Tibial nerve (tissue), 4 donors: ENCODE data around the gene TAS2R16. TPM values are rescaled to one million over a fixed set of nuclear protein-coding genes. Genes with fewer than 3 reads are reported as not detected.
"Not testable (repeated sequence)": the region's sequence is repeated elsewhere in the genome, so short reads cannot be mapped to it uniquely, and the experiment has no call there.

Experiments
- DNase-seq, 2 donors: peaks; one replicate each; pipeline ENCODE4 v3.0.0-alpha.2; 2019; ENCODE audit warnings: low spot score in 2 of 2
- H3K27ac ChIP-seq, 4 donors: fragments of 200-600 bp; sonication (generic) in 3 of 4; one replicate each; pipeline ENCODE4 v1.5.1; 2017 to 2019; ENCODE audit warnings: mild to moderate bottlenecking in 1 of 4
- H3K27me3 ChIP-seq, 2 donors: fragments of 200-600 bp; sonication (generic) in 1 of 2; one replicate each; pipeline versions ENCODE4 v1.5.1 to v1.6.0; 2017 to 2019
- H3K36me3 ChIP-seq, 3 donors: fragments of 200-600 bp; sonication (generic); one replicate each; pipeline ENCODE4 v1.5.1; 2018 to 2019
- H3K4me1 ChIP-seq, 4 donors: fragments of 200-600 bp; sonication (generic) in 3 of 4; one replicate each; pipeline ENCODE4 v1.5.1; 2017 to 2019
- H3K4me3 ChIP-seq, 4 donors: fragments of 200-600 bp; sonication (generic) in 3 of 4; one replicate each; pipeline ENCODE4 v1.5.1; 2017 to 2019; ENCODE audit warnings: mild to moderate bottlenecking in 1 of 4, moderate library complexity in 1 of 4
- H3K9me3 ChIP-seq, 4 donors: fragments of 200-600 bp; sonication (generic) in 3 of 4; one replicate each; pipeline ENCODE4 v1.5.1; 2017 to 2019
- CTCF ChIP-seq, 5 experiments: fragments of 200-600 bp in 3 of 5; fragments of 450-650 bp in 2 of 5; sonication (generic) in 3 of 5; IDR thresholded peaks; one replicate each; pipeline ENCODE4 v1.5.1; 2016 to 2019; ENCODE audit warnings: antibody characterized with exemption in 5 of 5, mild to moderate bottlenecking in 3 of 5, moderate library complexity in 2 of 5
- EP300 ChIP-seq, 2 donors: sonication (generic); formaldehyde crosslinking; IDR thresholded peaks; one replicate each; pipeline ENCODE4 v1.6.1; 2017; ENCODE audit warnings: antibody characterized with exemption in 2 of 2, mild to moderate bottlenecking in 1 of 2
- POLR2A ChIP-seq, 2 donors: fragments of 450-650 bp; IDR thresholded peaks; one replicate each; pipeline ENCODE4 v1.6.1; 2017; ENCODE audit warnings: antibody characterized with exemption in 2 of 2, mild to moderate bottlenecking in 2 of 2, moderate library complexity in 2 of 2
- WGBS, 2 donors: methylation state at CpG; one replicate each; pipeline ENCODE4 v1.1.5; 2018; 5-methylcytosine and 5-hydroxymethylcytosine counted together
- total RNA-seq, 4 donors: library from RNA; depleted of rRNA; stranded (reverse); fragments of >200 nt; gene quantifications; one replicate each; pipeline ENCODE4 v1.1.0, GENCODE V29; 2016

TAS2R16 gene
- total RNA-seq, 4 donors from 2014 or later, result not detected

- Histone ChIP-seq H3K4me3 (no peak overlapping the region), H3K27me3 (no peaks in the 10 kb centered on the region), H3K4me1 (no peaks in the 10 kb centered on the region), H3K36me3 (no peaks in the 10 kb centered on the region), H3K27ac (no peak overlapping the region), H3K9me3 (no peaks in the 10 kb centered on the region)
- TF ChIP-seq CTCF (IDR thresholded peaks at IDR 0.05), result no peak
- no peak for TF ChIP-seq EP300 (IDR thresholded peaks at IDR 0.05)
- no peak for TF ChIP-seq POLR2A (IDR thresholded peaks at IDR 0.05)
- WGBS, 2 donors, result 46 to 61% methylated on average over 2 of the region's 2 CpGs
- DNase-seq, result no peak
Observed at GRCh38 chr7:122965306-122965705, 30.2 kb downstream of the TAS2R16 start.

- not testable (repeated sequence) for H3K4me1 ChIP-seq, DNase-seq, H3K27ac ChIP-seq, H3K9me3 ChIP-seq, H3K36me3 ChIP-seq, H3K27me3 ChIP-seq, H3K4me3 ChIP-seq
- WGBS, 2 donors, result 96 to 99% methylated on average over 2 of the region's 2 CpGs
Observed at GRCh38 chr7:122953678-122954077, 41.8 kb downstream of the TAS2R16 start.

- 89% methylated on average over 2 of the region's 2 CpGs for WGBS, 2 donors
Observed at GRCh38 chr7:122951006-122951405, 44.5 kb downstream of the TAS2R16 start.

GRCh38 chr7:122949186-122949585, 46.3 kb downstream of the TAS2R16 start:
- no peak for DNase-seq
- no peak overlapping the region for H3K27ac ChIP-seq
- 63 to 68% methylated on average over 1 of the region's 1 CpG for WGBS, 2 donors
- H3K27me3 ChIP-seq, result no peaks in the 10 kb centered on the region
- H3K4me1 ChIP-seq, result no peaks in the 10 kb centered on the region
- TF ChIP-seq EP300 (IDR thresholded peaks at IDR 0.05), result no peak
- TF ChIP-seq CTCF (IDR thresholded peaks at IDR 0.05), result no peak
- no peak for TF ChIP-seq POLR2A (IDR thresholded peaks at IDR 0.05)
- H3K4me3 ChIP-seq, result no peak overlapping the region
- no peaks in the 10 kb centered on the region for H3K9me3 ChIP-seq
- H3K36me3 ChIP-seq, result no peaks in the 10 kb centered on the region

More at GRCh38 chr7:122951006-122951405, 44.5 kb downstream of the TAS2R16 start:
- Histone ChIP-seq H3K9me3 (no peaks in the 10 kb centered on the region), H3K4me1 (no peaks in the 10 kb centered on the region), H3K27ac (no peak overlapping the region), H3K27me3 (no peaks in the 10 kb centered on the region), H3K36me3 (no peaks in the 10 kb centered on the region), H3K4me3 (no peak overlapping the region)
- TF ChIP-seq EP300 (IDR thresholded peaks at IDR 0.05), result no peak
- TF ChIP-seq POLR2A (IDR thresholded peaks at IDR 0.05), result no peak
- TF ChIP-seq CTCF (IDR thresholded peaks at IDR 0.05), result no peak
- DNase-seq, result no peak

Other genes starting within 250 kb of the TAS2R16 start
- gene CADPS2, start 109.2 kb downstream of the TAS2R16 start, total RNA-seq, result 10 to 100 TPM; 20.3 to 44.4 (median 27.1) TPM
- not detected for gene SLC13A1, start 204.3 kb upstream of the TAS2R16 start, total RNA-seq